DND-41 (cell line): ENCODE measurements around the gene ZSCAN12.
"Not testable (repeated sequence)": the region's sequence is repeated elsewhere in the genome, so short reads cannot be mapped to it uniquely, and the experiment has no call there.

Source experiments
- ATAC-seq: fragments of 200-7000 bp; cut with Tn5 transposase; 3 replicates; pipeline ENCODE4 v1.9.1; 2021; ENCODE audit warnings: low read depth; ENCODE audit not compliant: insufficient read depth
- DNase-seq: peaks from one replicate; pipeline ENCODE4 v3.0.0-alpha.2; 2020
- H2AFZ ChIP-seq: 2 replicates; pipeline ENCODE4 v1.6.0; 2012; ENCODE audit warnings: low read depth, low read length
- H3K27ac ChIP-seq: 2 replicates; pipeline ENCODE4 v1.5.1; 2012; ENCODE audit warnings: low read length, inconsistent platforms
- H3K27me3 ChIP-seq: fragments of 200-600 bp; sonication (generic); 2 replicates; pipeline ENCODE4 v1.6.0; 2012; ENCODE audit warnings: low read length, mild to moderate bottlenecking, inconsistent platforms; ENCODE audit not compliant: insufficient read depth, poor library complexity
- H3K36me3 ChIP-seq: 2 replicates; pipeline ENCODE4 v1.5.1; 2012; ENCODE audit warnings: low read length, inconsistent platforms; ENCODE audit not compliant: insufficient read depth
- H3K4me1 ChIP-seq: 2 replicates; pipeline ENCODE4 v1.5.1; 2012; ENCODE audit warnings: mild to moderate bottlenecking, low read length; ENCODE audit not compliant: insufficient read depth
- H3K4me2 ChIP-seq: 2 replicates; pipeline ENCODE4 v1.6.0; 2012; ENCODE audit warnings: mild to moderate bottlenecking, moderate library complexity, low read length, inconsistent platforms; ENCODE audit not compliant: insufficient read depth
- H3K4me3 ChIP-seq, 2 experiments: fragments of 200-600 bp in 1 of 2; shearing (Covaris generic) in 1 of 2; 2 replicates each; pipeline ENCODE4 v1.5.1; 2012 to 2016; ENCODE audit warnings: inconsistent platforms in 2 of 2, low read length in 2 of 2, mild to moderate bottlenecking in 2 of 2, low read depth in 1 of 2, moderate library complexity in 1 of 2
- H3K79me2 ChIP-seq: 2 replicates; pipeline ENCODE4 v1.6.0; 2012; ENCODE audit warnings: low read length, inconsistent platforms; ENCODE audit not compliant: insufficient read depth
- H3K9ac ChIP-seq: 2 replicates; pipeline ENCODE4 v1.6.0; 2012; ENCODE audit warnings: low read depth, mild to moderate bottlenecking, inconsistent platforms, low read length, moderate library complexity
- H3K9me3 ChIP-seq: 2 replicates; pipeline ENCODE4 v1.5.1; 2012; ENCODE audit warnings: low read length, moderate library complexity, mild to moderate bottlenecking, inconsistent platforms; ENCODE audit not compliant: insufficient read depth, severe bottlenecking
- H4K20me1 ChIP-seq: 2 replicates; pipeline ENCODE4 v1.6.0; 2012; ENCODE audit warnings: low read length; ENCODE audit not compliant: insufficient read depth
- CTCF ChIP-seq: IDR thresholded peaks from 2 replicates; pipeline ENCODE4 v1.5.1; 2012; ENCODE audit warnings: borderline replicate concordance, low read length, moderate library complexity, mild to moderate bottlenecking; ENCODE audit not compliant: poor library complexity, severe bottlenecking; ENCODE audit errors: extremely low read depth
- EZH2 ChIP-seq: IDR thresholded peaks from 3 replicates; pipeline ENCODE4 v1.6.1; 2012; ENCODE audit warnings: borderline replicate concordance, low read depth, mild to moderate bottlenecking, moderate library complexity, low read length, inconsistent platforms; ENCODE audit not compliant: severe bottlenecking

ZSCAN12 gene

GRCh38 chr6:28408076-28408802, 8.7 kb upstream of the ZSCAN12 start:
- no peak overlapping the region for H3K4me2 ChIP-seq
- DNase-seq = no peak

GRCh38 chr6:28407401-28407800, 7.9 kb upstream of the ZSCAN12 start:
- no peaks in the 10 kb centered on the region for H3K9me3 ChIP-seq

More at GRCh38 chr6:28408076-28408802, 8.7 kb upstream of the ZSCAN12 start:
- Histone ChIP-seq H3K4me3 (no peak overlapping the region), H4K20me1 (no peaks in the 10 kb centered on the region), H3K36me3 (no peaks in the 10 kb centered on the region), H3K9me3 (no peaks in the 10 kb centered on the region), H3K9ac (no peak overlapping the region), H3K27ac (no peak overlapping the region), H3K27me3 (no peaks in the 10 kb centered on the region), H3K79me2 (no peaks in the 10 kb centered on the region), H3K4me1 (no peaks in the 10 kb centered on the region), H2AFZ (no peak overlapping the region)
- TF ChIP-seq CTCF (no peak), EZH2 (no peak)
- ATAC-seq = no peak

GRCh38 chr6:28403923-28404322, 4.4 kb upstream of the ZSCAN12 start:
- H3K4me1 ChIP-seq, H3K4me2 ChIP-seq, DNase-seq, H3K9me3 ChIP-seq, H3K9ac ChIP-seq, H3K36me3 ChIP-seq, H3K4me3 ChIP-seq, H3K27ac ChIP-seq, H2AFZ ChIP-seq, H4K20me1 ChIP-seq, H3K27me3 ChIP-seq, ATAC-seq: not testable (repeated sequence)
- H3K79me2 ChIP-seq = peaks cover 10% of the 10 kb centered on the region

More at GRCh38 chr6:28407401-28407800, 7.9 kb upstream of the ZSCAN12 start:
- no peak overlapping the region for H3K4me3 ChIP-seq
- H3K4me1 ChIP-seq = no peaks in the 10 kb centered on the region
- H3K27ac ChIP-seq = no peak overlapping the region
- no peak for DNase-seq
- H4K20me1 ChIP-seq = no peaks in the 10 kb centered on the region
- H3K36me3 ChIP-seq = no peaks in the 10 kb centered on the region
- no peak for ATAC-seq
- no peak overlapping the region for H3K4me2 ChIP-seq
- no peak overlapping the region for H3K9ac ChIP-seq
- H2AFZ ChIP-seq = no peak overlapping the region
- TF ChIP-seq CTCF = no peak
- TF ChIP-seq EZH2 = no peak
- H3K79me2 ChIP-seq = no peaks in the 10 kb centered on the region
- H3K27me3 ChIP-seq = no peaks in the 10 kb centered on the region

- peaks cover 16% of the 10 kb centered on the region for H3K36me3 ChIP-seq
- H4K20me1 ChIP-seq = no peaks in the 10 kb centered on the region
- H3K9ac ChIP-seq = no peak overlapping the region
- H2AFZ ChIP-seq = no peak overlapping the region
- no peaks in the 10 kb centered on the region for H3K9me3 ChIP-seq
- TF ChIP-seq CTCF (no peak), EZH2 (no peak)
- DNase-seq (no peak), ATAC-seq (no peak)
- H3K4me2 ChIP-seq = no peak overlapping the region
- no peak overlapping the region for H3K27ac ChIP-seq
- H3K27me3 ChIP-seq = no peaks in the 10 kb centered on the region
- peaks cover 23% of the 10 kb centered on the region for H3K4me1 ChIP-seq
- H3K4me3 ChIP-seq = no peak overlapping the region
- H3K79me2 ChIP-seq = peaks cover 26% of the 10 kb centered on the region
Observed at GRCh38 chr6:28402197-28402596, 2.6 kb upstream of the ZSCAN12 start.
